ENCODE measurements around the gene PSMD4.

- no peak for TF ChIP-seq KDM5A (IDR thresholded peaks at IDR 0.05)
- no peak for TF ChIP-seq JUN (IDR thresholded peaks at IDR 0.05)
- TF ChIP-seq CTCF (IDR thresholded peaks at IDR 0.05): no peak
- no peak for TF ChIP-seq REST (IDR thresholded peaks at IDR 0.05)
Measured at GRCh38 chr1:151288502-151288901, 34.0 kb downstream of the PSMD4 start.
